Ascending aorta (tissue), 2 donors: ENCODE results near the gene EHMT1. TPM values are rescaled to one million over a fixed set of nuclear protein-coding genes. Genes with fewer than 3 reads are reported as not detected.
"Not testable (repeated sequence)": the region's sequence is repeated elsewhere in the genome, so short reads cannot be mapped to it uniquely, and the experiment has no call there.

ENCODE experiments used
- DNase-seq, 2 donors: peaks; one replicate each; pipeline ENCODE4 v3.0.0-alpha.2; 2019; ENCODE audit warnings: low spot score in 2 of 2
- H3K27ac ChIP-seq, 2 donors: fragments of 200-600 bp; sonication (generic); one replicate each; pipeline ENCODE4 v1.5.1; 2016 to 2017; ENCODE audit warnings: mild to moderate bottlenecking in 1 of 2
- H3K27me3 ChIP-seq: fragments of 200-600 bp; sonication (generic); one replicate; pipeline ENCODE4 v1.5.1; 2017
- H3K36me3 ChIP-seq, 2 donors: fragments of 200-600 bp; sonication (generic); one replicate each; pipeline ENCODE4 v1.5.1; 2016
- H3K4me1 ChIP-seq, 2 donors: fragments of 200-600 bp; sonication (generic); one replicate each; pipeline ENCODE4 v1.5.1; 2016 to 2017; ENCODE audit warnings: mild to moderate bottlenecking in 1 of 2
- H3K4me3 ChIP-seq, 2 donors: fragments of 200-600 bp; sonication (generic); one replicate each; pipeline ENCODE4 v1.5.1; 2016 to 2017; ENCODE audit warnings: mild to moderate bottlenecking in 1 of 2
- H3K9me3 ChIP-seq, 2 donors: fragments of 200-600 bp; sonication (generic); one replicate each; pipeline ENCODE4 v1.5.1; 2016
- CTCF ChIP-seq, 3 experiments: fragments of 200-600 bp in 2 of 3; fragments of 450-650 bp in 1 of 3; sonication (generic) in 2 of 3; IDR thresholded peaks; one replicate each; pipeline ENCODE4 v1.5.1; 2016 to 2019; ENCODE audit warnings: antibody characterized with exemption in 3 of 3, mild to moderate bottlenecking in 1 of 3, moderate library complexity in 1 of 3
- intact Hi-C: fragments of 100-400 bp; cut with DNase I; formaldehyde crosslinking; loops from one replicate; pipeline ENCODE4 v1.15.1; 2023
- total RNA-seq: library from RNA; depleted of rRNA; stranded (reverse); fragments of >200 nt; gene quantifications from one replicate; pipeline ENCODE4 v1.1.0, GENCODE V29; 2016

Gene EHMT1
- total RNA-seq, 1 donor from 2014 or later: 49.9 TPM

GRCh38 chr9:137778914-137779313 is 160.1 kb downstream of the EHMT1 start:
- no peaks in the 10 kb centered on the region for H3K27me3 ChIP-seq
- intact Hi-C loops: no loop called here
- no peak for DNase-seq
- no peak for TF ChIP-seq CTCF (IDR thresholded peaks at IDR 0.05)
- H3K27ac ChIP-seq: no peak overlapping the region
- H3K4me3 ChIP-seq: no peak overlapping the region
- H3K36me3 ChIP-seq: peaks cover 62 to 85% of the 10 kb centered on the region in 2 donors
- H3K9me3 ChIP-seq: no peaks in the 10 kb centered on the region
- no peaks in the 10 kb centered on the region for H3K4me1 ChIP-seq

GRCh38 chr9:137780031-137780430 is 161.2 kb downstream of the EHMT1 start:
- H3K27me3 ChIP-seq, intact Hi-C loops, H3K27ac ChIP-seq, H3K9me3 ChIP-seq, H3K4me3 ChIP-seq, H3K4me1 ChIP-seq, DNase-seq: not testable (repeated sequence)
- H3K36me3 ChIP-seq: peaks cover 70 to 86% of the 10 kb centered on the region in 2 donors

- Histone ChIP-seq H3K36me3 (peaks cover 65 to 79% of the 10 kb centered on the region in 2 donors), H3K27me3 (no peaks in the 10 kb centered on the region), H3K9me3 (no peaks in the 10 kb centered on the region), H3K4me3 (no peak overlapping the region), H3K4me1 (no peaks in the 10 kb centered on the region), H3K27ac (no peak overlapping the region)
- intact Hi-C loops: no loop called here
- DNase-seq: no peak
- TF ChIP-seq CTCF (IDR thresholded peaks at IDR 0.05): no peak
These were observed 163.2 kb downstream of the EHMT1 start for GRCh38 chr9:137781906-137782585.

- TF ChIP-seq CTCF (IDR thresholded peaks at IDR 0.05): no peak
- H3K36me3 ChIP-seq: peaks cover 60 to 74% of the 10 kb centered on the region in 2 donors
- intact Hi-C loops: no loop called here
These were observed 164.7 kb downstream of the EHMT1 start for GRCh38 chr9:137783521-137783920.

GRCh38 chr9:137784046-137784445 is 165.2 kb downstream of the EHMT1 start:
- peaks cover 55 to 68% of the 10 kb centered on the region in 2 donors for H3K36me3 ChIP-seq

More at GRCh38 chr9:137783521-137783920, 164.7 kb downstream of the EHMT1 start:
- no peak for DNase-seq
- Histone ChIP-seq H3K9me3 (no peaks in the 10 kb centered on the region), H3K27ac (no peak overlapping the region), H3K4me1 (no peaks in the 10 kb centered on the region), H3K27me3 (no peaks in the 10 kb centered on the region), H3K4me3 (no peak overlapping the region)

More at GRCh38 chr9:137784046-137784445, 165.2 kb downstream of the EHMT1 start:
- Histone ChIP-seq H3K27ac (no peak overlapping the region), H3K4me3 (no peak overlapping the region), H3K27me3 (no peaks in the 10 kb centered on the region), H3K9me3 (no peaks in the 10 kb centered on the region), H3K4me1 (no peaks in the 10 kb centered on the region)
- intact Hi-C loops: no loop called here
- TF ChIP-seq CTCF (IDR thresholded peaks at IDR 0.05): no peak
- DNase-seq: no peak
